Duodenal mucosa (tissue), 2 donors: ENCODE data around the gene DERL2.

Experiments
- H3K27ac ChIP-seq: one replicate; pipeline ENCODE4 v1.7.0; 2013; ENCODE audit warnings: low read depth, low read length
- H3K27me3 ChIP-seq, 2 donors: one replicate each; pipeline ENCODE4 v1.7.0; 2013; ENCODE audit warnings: low read length in 2 of 2, control low read depth in 1 of 2; ENCODE audit not compliant: insufficient read depth in 2 of 2, control insufficient read depth in 1 of 2
- H3K36me3 ChIP-seq, 2 donors: one replicate each; pipeline ENCODE4 v1.7.0; 2013; ENCODE audit warnings: low read length in 2 of 2, control low read depth in 1 of 2; ENCODE audit not compliant: insufficient read depth in 2 of 2, control insufficient read depth in 1 of 2
- H3K4me1 ChIP-seq, 2 donors: one replicate each; pipeline ENCODE4 v1.7.0; 2013; ENCODE audit warnings: low read length in 2 of 2, control low read depth in 1 of 2; ENCODE audit not compliant: insufficient read depth in 2 of 2, control insufficient read depth in 1 of 2
- H3K4me3 ChIP-seq, 2 donors: one replicate each; pipeline ENCODE4 v1.7.0; 2013; ENCODE audit warnings: low read length in 2 of 2, low read depth in 1 of 2
- H3K9ac ChIP-seq, 2 donors: one replicate each; pipeline ENCODE4 v1.7.0; 2013; ENCODE audit warnings: low read length in 2 of 2, low read depth in 1 of 2
- H3K9me3 ChIP-seq, 2 donors: one replicate each; pipeline ENCODE4 v1.7.0; 2013; ENCODE audit warnings: low read length in 2 of 2, control low read depth in 1 of 2; ENCODE audit not compliant: control insufficient read depth in 1 of 2

The DERL2 gene

GRCh38 chr17:5522476-5522875 lies 36.5 kb upstream of the DERL2 start:
- H3K9ac ChIP-seq, result no peak overlapping the region
- no peaks in the 10 kb centered on the region for H3K4me1 ChIP-seq
- H3K4me3 ChIP-seq, result no peak overlapping the region
- H3K9me3 ChIP-seq, result no peaks in the 10 kb centered on the region
- H3K27ac ChIP-seq, result no peak overlapping the region
- peaks cover 0 to 17% of the 10 kb centered on the region in 2 donors for H3K36me3 ChIP-seq
- H3K27me3 ChIP-seq, result no peaks in the 10 kb centered on the region

DNA sequence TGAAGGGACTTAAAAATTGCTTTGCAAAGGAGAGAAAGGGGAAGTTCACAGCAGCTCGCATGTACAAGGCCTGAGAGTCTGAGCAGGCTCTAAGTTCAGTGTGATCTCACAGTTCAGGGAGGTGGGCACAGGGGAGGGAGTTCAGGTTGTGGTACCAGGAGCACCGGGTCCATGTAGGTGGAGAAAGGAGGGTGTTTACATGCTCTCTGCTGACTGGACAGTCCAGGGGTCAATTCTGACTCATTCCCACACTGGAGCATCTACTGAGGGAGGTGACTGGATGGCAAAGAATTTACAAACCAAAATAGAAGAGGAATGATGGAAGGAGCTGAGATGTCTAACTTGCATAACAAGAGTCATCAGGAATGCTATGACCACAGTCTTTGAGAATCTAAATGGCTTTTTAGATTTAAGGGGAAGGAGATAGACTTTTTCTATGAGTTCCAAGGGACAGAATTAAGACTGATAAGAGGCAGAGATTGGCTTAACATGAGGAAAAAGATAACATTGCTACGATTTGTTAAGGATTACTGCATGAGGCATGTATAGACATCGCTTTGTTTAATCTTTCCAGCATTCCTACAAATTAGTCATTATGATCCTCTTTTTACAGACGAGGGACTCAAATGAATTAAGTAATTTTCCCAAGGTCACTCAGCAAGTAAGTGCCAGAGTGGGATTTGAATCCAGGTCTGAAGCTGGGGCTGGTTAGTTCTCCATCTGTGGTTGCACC lies 30.2 kb upstream of the DERL2 start:
- Histone ChIP-seq H3K4me1 (no peaks in the 10 kb centered on the region), H3K36me3 (peaks cover 0 to 26% of the 10 kb centered on the region in 2 donors), H3K27ac (no peak overlapping the region)

GRCh38 chr17:5514976-5515375 lies 29.0 kb upstream of the DERL2 start:
- peaks cover 0 to 16% of the 10 kb centered on the region in 2 donors for H3K36me3 ChIP-seq
- no peaks in the 10 kb centered on the region for H3K9me3 ChIP-seq
- H3K9ac ChIP-seq, result no peak overlapping the region
- H3K4me1 ChIP-seq, result no peaks in the 10 kb centered on the region
- H3K27me3 ChIP-seq, result no peaks in the 10 kb centered on the region
- H3K27ac ChIP-seq, result no peak overlapping the region
- no peak overlapping the region for H3K4me3 ChIP-seq

More for the DNA sequence above, 30.2 kb upstream of the DERL2 start:
- Histone ChIP-seq H3K4me3 (no peak overlapping the region), H3K27me3 (no peaks in the 10 kb centered on the region), H3K9ac (no peak overlapping the region), H3K9me3 (no peaks in the 10 kb centered on the region)

DNA sequence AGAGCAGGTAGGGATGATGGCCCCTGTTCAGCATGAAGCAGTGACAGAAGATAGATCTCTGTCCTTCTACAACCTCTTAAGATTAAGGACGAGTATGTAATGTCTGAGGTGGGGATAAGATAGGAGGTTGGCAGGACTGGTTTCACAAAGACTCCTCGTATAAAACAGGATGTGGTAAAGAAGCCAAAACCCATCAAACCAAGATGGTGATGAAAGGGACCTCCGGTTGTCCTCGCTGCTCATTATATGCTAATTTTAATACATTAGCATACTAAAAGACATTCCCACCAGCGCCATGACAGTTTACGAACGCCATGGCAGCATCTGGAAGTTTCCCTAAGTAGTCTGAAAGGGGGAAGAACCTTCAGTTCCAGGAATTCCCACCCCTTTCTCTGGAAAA lies 27.6 kb upstream of the DERL2 start:
- Histone ChIP-seq H3K27me3 (no peaks in the 10 kb centered on the region), H3K27ac (no peak overlapping the region), H3K4me1 (no peaks in the 10 kb centered on the region), H3K9ac (no peak overlapping the region), H3K4me3 (no peak overlapping the region), H3K9me3 (no peaks in the 10 kb centered on the region), H3K36me3 (peaks cover 0 to 16% of the 10 kb centered on the region in 2 donors)

DNA sequence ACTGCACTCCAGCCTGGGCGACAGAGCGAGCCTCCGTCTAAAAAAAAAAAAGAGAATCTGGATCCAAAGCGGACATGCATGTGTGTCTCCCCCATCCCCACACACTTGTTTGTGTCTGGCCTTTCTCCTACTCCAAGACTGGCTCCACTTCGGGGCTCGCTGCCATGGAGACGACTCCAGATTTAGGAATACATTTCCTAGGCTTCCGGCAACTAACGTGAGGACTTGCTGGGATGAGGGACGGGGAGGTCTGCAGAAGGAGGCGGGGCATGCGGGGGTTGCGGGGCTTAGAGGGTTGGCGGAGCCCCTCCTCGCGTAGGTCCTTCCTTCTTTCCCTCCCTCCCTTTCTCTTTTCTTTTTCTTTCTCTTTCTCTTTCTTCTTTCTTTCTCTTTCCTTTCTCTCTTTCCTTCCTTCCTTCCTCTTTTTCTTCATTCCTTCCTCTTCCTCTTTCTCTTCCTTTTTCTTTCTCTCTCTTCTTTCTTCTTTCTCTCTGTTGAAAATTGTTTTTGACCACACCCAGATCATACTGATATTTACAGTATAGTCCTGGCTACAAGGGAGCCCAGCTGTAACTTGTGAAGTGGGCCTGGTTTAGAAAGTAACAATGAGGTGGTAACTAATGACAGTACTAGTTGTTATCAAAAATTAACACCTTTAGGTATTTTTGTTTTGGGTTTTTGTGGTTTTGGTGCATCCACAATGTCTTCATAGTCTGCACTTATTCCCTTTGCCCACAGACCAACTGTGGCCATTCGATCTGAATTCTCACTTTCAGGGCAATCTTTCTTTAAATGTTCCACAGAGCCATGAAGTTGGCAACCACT lies 25.6 kb upstream of the DERL2 start:
- no peaks in the 10 kb centered on the region for H3K9me3 ChIP-seq
- no peak overlapping the region for H3K27ac ChIP-seq
- H3K27me3 ChIP-seq, result no peaks in the 10 kb centered on the region
- no peak overlapping the region for H3K4me3 ChIP-seq
- H3K9ac ChIP-seq, result no peak overlapping the region
- peaks cover 0 to 16% of the 10 kb centered on the region in 2 donors for H3K36me3 ChIP-seq
- no peaks in the 10 kb centered on the region for H3K4me1 ChIP-seq

DNA sequence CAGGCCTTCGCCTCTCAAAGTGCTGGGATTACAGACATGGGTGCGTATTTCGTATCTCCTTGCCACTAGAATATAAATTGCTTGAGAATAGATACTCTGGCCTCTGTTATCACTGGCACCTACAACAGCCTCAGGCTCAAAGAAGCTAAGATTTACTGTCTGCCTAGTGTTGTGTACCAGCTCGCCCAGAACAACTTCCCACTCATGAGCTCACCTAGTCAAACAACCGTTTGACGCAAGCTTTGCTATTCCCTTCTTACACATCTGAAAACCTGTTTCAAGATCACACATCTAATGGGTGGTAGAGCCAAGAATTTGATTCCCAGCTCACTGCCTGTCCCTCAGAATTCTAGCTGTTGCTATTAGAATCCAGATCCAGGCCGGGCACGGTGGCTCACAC lies 24.8 kb upstream of the DERL2 start:
- Histone ChIP-seq H3K9me3 (no peaks in the 10 kb centered on the region), H3K9ac (no peak overlapping the region), H3K36me3 (peaks cover 0 to 11% of the 10 kb centered on the region in 2 donors), H3K27ac (no peak overlapping the region), H3K27me3 (no peaks in the 10 kb centered on the region), H3K4me3 (no peak overlapping the region), H3K4me1 (no peaks in the 10 kb centered on the region)

DNA sequence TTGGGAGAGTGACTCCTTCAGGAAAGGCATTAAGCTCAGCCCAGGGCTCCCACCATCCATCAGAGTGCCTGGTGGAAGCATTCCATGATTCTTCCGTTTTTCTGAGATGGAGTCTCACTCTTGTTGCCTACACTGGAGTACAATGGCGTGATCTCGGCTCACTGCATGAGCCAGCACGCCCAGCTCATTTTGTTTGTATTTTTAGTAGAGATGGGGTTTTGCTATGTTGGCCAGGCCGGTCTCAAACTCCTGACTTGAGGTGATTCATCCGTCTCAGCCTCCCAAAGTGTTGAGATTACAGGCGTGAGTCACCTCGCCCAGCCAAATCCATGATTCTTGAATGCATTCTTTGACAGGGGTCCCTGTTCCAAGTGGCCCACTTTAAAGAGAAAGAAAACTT lies 23.5 kb upstream of the DERL2 start:
- H3K9ac ChIP-seq, result no peak overlapping the region
- H3K27me3 ChIP-seq, result no peaks in the 10 kb centered on the region
- H3K27ac ChIP-seq, result no peak overlapping the region
- no peaks in the 10 kb centered on the region for H3K4me1 ChIP-seq
- no peak overlapping the region for H3K4me3 ChIP-seq
- peaks cover 0 to 3% of the 10 kb centered on the region in 2 donors for H3K36me3 ChIP-seq
- H3K9me3 ChIP-seq, result no peaks in the 10 kb centered on the region

DNA sequence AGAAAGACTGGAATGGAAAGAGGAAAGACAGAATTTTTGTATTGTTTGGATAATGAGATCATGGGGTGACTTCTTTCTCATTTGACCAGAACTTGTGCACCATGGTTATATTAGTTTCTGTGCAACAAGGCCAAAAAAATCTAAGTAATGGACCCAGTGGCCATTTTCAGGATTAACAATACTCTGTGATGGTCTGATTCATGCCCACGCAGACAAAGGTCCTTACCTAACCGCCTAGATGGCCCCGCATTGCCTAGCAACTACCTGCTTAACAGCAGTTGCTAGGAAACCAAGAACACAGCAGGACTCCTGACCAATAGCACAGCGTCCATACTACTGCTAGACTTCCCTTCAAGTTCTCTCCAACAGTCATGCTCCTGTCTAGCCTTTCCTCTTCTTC lies 22.8 kb upstream of the DERL2 start:
- Histone ChIP-seq H3K4me1 (no peaks in the 10 kb centered on the region), H3K9ac (no peak overlapping the region), H3K27ac (no peak overlapping the region), H3K9me3 (no peaks in the 10 kb centered on the region), H3K36me3 (no peaks in the 10 kb centered on the region), H3K4me3 (no peak overlapping the region), H3K27me3 (no peaks in the 10 kb centered on the region)

DNA sequence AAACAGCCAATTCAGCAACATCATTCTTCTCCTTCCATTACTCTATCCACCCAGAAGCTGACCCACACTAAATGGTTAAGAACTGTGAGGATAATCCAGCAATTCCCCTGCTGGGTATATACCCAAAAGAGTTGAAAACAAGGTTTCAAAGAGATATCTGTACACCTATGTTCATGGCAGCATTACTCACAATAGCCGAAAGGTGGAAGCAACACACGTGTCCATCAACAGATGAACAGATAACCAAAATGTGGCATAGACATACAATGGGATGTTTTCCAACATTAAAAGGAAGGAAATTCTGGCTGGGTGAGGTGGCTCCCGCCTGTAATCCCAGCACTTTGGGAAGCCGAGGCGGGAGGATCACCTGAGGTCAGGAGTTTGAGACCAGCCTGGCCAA lies 20.3 kb upstream of the DERL2 start:
- H3K27ac ChIP-seq, result no peak overlapping the region
- H3K4me3 ChIP-seq, result no peak overlapping the region
- H3K27me3 ChIP-seq, result no peaks in the 10 kb centered on the region
- no peak overlapping the region for H3K9ac ChIP-seq
- no peaks in the 10 kb centered on the region for H3K36me3 ChIP-seq
- H3K4me1 ChIP-seq, result peaks cover 0 to under 1% of the 10 kb centered on the region in 2 donors
- H3K9me3 ChIP-seq, result no peaks in the 10 kb centered on the region

DNA sequence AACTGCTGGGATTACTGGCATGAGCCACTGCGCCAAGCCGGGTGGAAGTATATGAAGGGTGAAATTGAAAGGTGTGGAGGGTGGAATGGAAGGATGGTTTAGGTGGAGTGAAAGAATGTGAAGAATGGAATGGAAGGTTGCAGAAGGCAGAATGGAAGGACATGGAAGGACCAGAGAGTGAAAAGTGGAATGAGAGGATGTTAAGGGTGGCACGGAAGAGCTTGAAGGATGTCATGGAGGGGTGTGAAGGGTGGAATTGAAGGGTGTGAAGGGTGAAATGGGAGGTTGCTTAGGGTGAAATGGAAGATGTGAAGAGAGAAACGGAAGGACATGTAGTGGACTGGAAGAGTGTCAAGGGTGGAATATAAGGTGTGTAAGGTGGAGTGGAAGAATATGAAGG lies 16.6 kb upstream of the DERL2 start:
- Histone ChIP-seq H3K4me3 (no peak overlapping the region), H3K9me3 (no peaks in the 10 kb centered on the region), H3K27ac (no peak overlapping the region), H3K27me3 (peaks cover 0 to 16% of the 10 kb centered on the region in 2 donors), H3K4me1 (peaks cover 0 to 8% of the 10 kb centered on the region in 2 donors), H3K9ac (no peak overlapping the region), H3K36me3 (no peaks in the 10 kb centered on the region)
